GM19455 (cell line): Measurements from ENCODE around the gene EFNB3.

Source experiments
- ATAC-seq: cut with Tn5 transposase; IDR thresholded peaks from one replicate; pipeline ENCODE4 v1.9.1; 2021; ENCODE audit not compliant: unreplicated experiment

The EFNB3 gene

GRCh38 chr17:7716901-7717755 is 12.1 kb downstream of the EFNB3 start, which contains the start of gene DNAH2:
DNAH2 (plus strand) TSS chr17:7717744; CDS start chr17:7719735, 1,991 bp downstream.
- no peak for ATAC-seq

- no peak for ATAC-seq
Observed at GRCh38 chr17:7717756-7718350, 12.9 kb downstream of the EFNB3 start.

GRCh38 chr17:7719661-7720060 is 14.7 kb downstream of the EFNB3 start:
- no peak for ATAC-seq

- ATAC-seq = no peak
Observed at GRCh38 chr17:7720125-7720524, 15.1 kb downstream of the EFNB3 start.

- no peak for ATAC-seq
Observed at GRCh38 chr17:7721612-7722011, 16.6 kb downstream of the EFNB3 start.

GRCh38 chr17:7727886-7728285 is 22.9 kb downstream of the EFNB3 start:
- ATAC-seq = no peak

GRCh38 chr17:7729816-7730215 is 24.8 kb downstream of the EFNB3 start:
- no peak for ATAC-seq

- no peak for ATAC-seq
Observed at GRCh38 chr17:7732981-7733539, 28.1 kb downstream of the EFNB3 start.

- ATAC-seq = no peak
Observed at GRCh38 chr17:7737601-7738000, 32.6 kb downstream of the EFNB3 start.

- no peak for ATAC-seq
Observed at GRCh38 chr17:7739746-7740145, 34.7 kb downstream of the EFNB3 start.

- no peak for ATAC-seq
Observed at GRCh38 chr17:7740481-7741001, 35.5 kb downstream of the EFNB3 start.

GRCh38 chr17:7742729-7743128 is 37.7 kb downstream of the EFNB3 start:
- ATAC-seq = no peak

- ATAC-seq = no peak
Observed at GRCh38 chr17:7744416-7744815, 39.4 kb downstream of the EFNB3 start.

- ATAC-seq = no peak
Observed at GRCh38 chr17:7745748-7746470, 40.9 kb downstream of the EFNB3 start.

GRCh38 chr17:7747635-7748071 is 42.7 kb downstream of the EFNB3 start:
- no peak for ATAC-seq

- ATAC-seq = no peak
Observed at GRCh38 chr17:7748076-7748775, 43.2 kb downstream of the EFNB3 start.

GRCh38 chr17:7750321-7750821 is 45.4 kb downstream of the EFNB3 start:
- no peak for ATAC-seq

GRCh38 chr17:7754656-7755055 is 49.7 kb downstream of the EFNB3 start:
- no peak for ATAC-seq

GRCh38 chr17:7755095-7755890 is 50.3 kb downstream of the EFNB3 start:
- ATAC-seq = no peak

- no peak for ATAC-seq
Observed at GRCh38 chr17:7756968-7757367, 52.0 kb downstream of the EFNB3 start.
